K562 (cell line): Measurements from ENCODE around the gene IDUA. TPM values are rescaled to one million over a fixed set of nuclear protein-coding genes. Genes with fewer than 3 reads are reported as not detected.

ENCODE experiments used
- ATAC-seq: fragments of 200-7000 bp; cut with Tn5 transposase; 3 replicates; pipeline ENCODE4 v1.9.1; 2020; ENCODE audit warnings: moderate library complexity
- BruUV-seq: library from RNA; stranded (reverse); fragments of 400-500 nt; replicated peaks from 2 replicates; lab custom pipeline; 2021; lab: Mats Ljungman, UMichigan
- CTCF ChIA-PET: fragments of 300-600 bp; formaldehyde crosslinking; extraction: SDS; loops from one replicate; lab custom pipeline; 2021; ENCODE audit warnings: low intra/inter-chr PET ratio; lab: Yijun Ruan, JAX
- POLR2A ChIA-PET: fragments of 300-600, 350-650 bp; sonication (Branson Sonifier 250); formaldehyde crosslinking; extraction: SDS; loops from one replicate; lab custom pipeline; 2021; ENCODE audit warnings: antibody characterized with exemption, inconsistent platforms; lab: Yijun Ruan, JAX
- DNase-seq, 4 experiments: peaks; one replicate each; pipeline versions ENCODE4 v3.0.0 to v3.0.0-alpha.2; 2011 to 2018; ENCODE audit warnings: low spot score in 3 of 4, mixed read lengths in 3 of 4; ENCODE audit errors: extremely low read depth in 1 of 4
- FAIRE-seq: peaks from 2 replicates; lab custom pipeline; 2011; peaks lifted over from hg19 to GRCh38; lab: Jason Lieb, UNC
- H2AFZ ChIP-seq: 2 replicates; pipeline ENCODE4 v1.6.0; 2011; ENCODE audit warnings: low read depth, low read length, control low read depth, inconsistent platforms
- H3K27ac ChIP-seq: fragments of 200-600 bp; 3 replicates; pipeline ENCODE4 v1.8.0; 2011; ENCODE audit warnings: low read depth, mild to moderate bottlenecking, control low read depth, inconsistent platforms, low read length, moderate library complexity, mixed read lengths; ENCODE audit errors: extremely low read depth
- H3K27me3 ChIP-seq, 2 experiments: fragments of 300-600 bp in 1 of 2; 2 replicates in 1 of 2; 3 replicates in 1 of 2; pipeline versions ENCODE4 v1.6.0 to v1.8.0; 2011; ENCODE audit warnings: inconsistent platforms in 2 of 2, low read length in 2 of 2, mild to moderate bottlenecking in 1 of 2, mixed read lengths in 1 of 2, moderate library complexity in 1 of 2; ENCODE audit not compliant: control insufficient read depth in 2 of 2, insufficient read depth in 2 of 2
- H3K36me3 ChIP-seq: fragments of 300-600 bp; 3 replicates; pipeline ENCODE4 v1.8.0; 2011; ENCODE audit warnings: mild to moderate bottlenecking, low read length, inconsistent platforms; ENCODE audit not compliant: control insufficient read depth, insufficient read depth
- H3K4me1 ChIP-seq, 2 experiments: fragments of 200-600 bp in 1 of 2; replicated peaks in 1 of 2; 2 replicates in 1 of 2; 3 replicates in 1 of 2; pipeline versions ENCODE4 v1.5.1 to v1.8.0; 2011; ENCODE audit warnings: inconsistent platforms in 2 of 2, low read length in 2 of 2, mild to moderate bottlenecking in 1 of 2, mixed read lengths in 1 of 2, moderate library complexity in 1 of 2; ENCODE audit not compliant: control insufficient read depth in 2 of 2, insufficient read depth in 2 of 2
- H3K4me2 ChIP-seq: 2 replicates; pipeline ENCODE4 v1.6.1; 2011; ENCODE audit warnings: low read length, control low read depth, inconsistent platforms, mixed read lengths; ENCODE audit not compliant: insufficient read depth
- H3K4me3 ChIP-seq: fragments of 200-600 bp; sonication (generic), shearing (Covaris generic); 2 replicates; pipeline ENCODE4 v1.5.1; 2016; ENCODE audit warnings: control low read depth, inconsistent platforms
- H3K79me2 ChIP-seq: fragments of 200-600 bp; 3 replicates; pipeline ENCODE4 v1.8.0; 2011; ENCODE audit warnings: low read length, inconsistent platforms; ENCODE audit not compliant: control insufficient read depth, insufficient read depth
- H3K9ac ChIP-seq, 2 experiments: 2 replicates each; pipeline versions ENCODE4 v1.6.0 to v1.6.1; 2011; ENCODE audit warnings: low read depth in 2 of 2, low read length in 2 of 2, control low read depth in 1 of 2, inconsistent platforms in 1 of 2, mild to moderate bottlenecking in 1 of 2, mixed read lengths in 1 of 2; ENCODE audit not compliant: insufficient read depth in 1 of 2
- H3K9me1 ChIP-seq: one replicate; pipeline ENCODE4 v1.6.0; 2011; ENCODE audit warnings: inconsistent platforms, mild to moderate bottlenecking, low read length, moderate library complexity; ENCODE audit not compliant: control insufficient read depth, insufficient read depth
- H3K9me3 ChIP-seq: replicated peaks from 2 replicates; pipeline ENCODE4 v1.5.1; 2011; ENCODE audit warnings: low read depth, low read length, inconsistent platforms; ENCODE audit not compliant: control insufficient read depth, insufficient read depth
- H4K20me1 ChIP-seq: replicated peaks from 2 replicates; pipeline ENCODE4 v1.6.1; 2011; ENCODE audit warnings: low read length, inconsistent platforms, mixed read lengths; ENCODE audit not compliant: control insufficient read depth, insufficient read depth
- AFF4 ChIP-seq: sonication (generic); formaldehyde crosslinking; IDR thresholded peaks from 2 replicates; pipeline ENCODE4 v1.8.0; 2023; ENCODE audit warnings: mild to moderate bottlenecking, missing genetic modification reagents
- CTCF ChIP-seq, 3 experiments: IDR thresholded peaks in 2 of 3; conservative IDR thresholded peaks in 1 of 3; 2 replicates each; pipeline ENCODE4 v1.5.1; 2011 to 2012; ENCODE audit warnings: low read length in 3 of 3, mild to moderate bottlenecking in 3 of 3, control low read depth in 2 of 3, improper control_type of control experiment in 1 of 3, inconsistent platforms in 1 of 3, low read depth in 1 of 3, mixed read lengths in 1 of 3, moderate library complexity in 1 of 3; ENCODE audit not compliant: insufficient read depth in 2 of 3
- HNRNPK ChIP-seq: fragments of 200-400 bp; formaldehyde crosslinking; IDR thresholded peaks from one replicate; pipeline ENCODE4 v1.6.1; 2018; ENCODE audit warnings: mild to moderate bottlenecking, low read depth, low read length; ENCODE audit not compliant: poor library complexity, severe bottlenecking
- KAT2B ChIP-seq: IDR thresholded peaks from one replicate; pipeline ENCODE4 v1.6.1; 2012; ENCODE audit warnings: low read depth, mild to moderate bottlenecking, control low read depth, inconsistent platforms, low read length, moderate library complexity
- NEUROD1 ChIP-seq: fragments of 150-350 bp; IDR thresholded peaks from 2 replicates; pipeline ENCODE4 v1.6.1; 2014; ENCODE audit warnings: borderline replicate concordance, low read length, low read depth; ENCODE audit not compliant: partially characterized antibody
- RBFOX2 ChIP-seq: fragments of 200-400 bp; formaldehyde crosslinking; IDR thresholded peaks from 2 replicates; pipeline ENCODE4 v1.6.1; 2017; ENCODE audit warnings: low read depth, mild to moderate bottlenecking, low read length, moderate library complexity
- THAP7 ChIP-seq: fragments of 250-450 bp; sonication (Bioruptor Pico); IDR thresholded peaks from 2 replicates; pipeline ENCODE4 v1.5.0; 2021
- ZBTB7A ChIP-seq: IDR thresholded peaks from 2 replicates; pipeline ENCODE4 v1.6.1; 2011; ENCODE audit warnings: low read depth, mild to moderate bottlenecking, low read length, moderate library complexity, borderline replicate concordance; ENCODE audit not compliant: control insufficient read depth
- ZNF408 ChIP-seq: fragments of 250-450 bp; sonication (Bioruptor Pico); IDR thresholded peaks from 2 replicates; pipeline ENCODE4 v1.4.0; 2020; ENCODE audit warnings: low read depth, mild to moderate bottlenecking, moderate library complexity
- WGBS: fragments of 100-300 bp; shearing (Covaris generic); methylation state at CpG from one replicate; pipeline ENCODE4 v1.1.6; 2016; ENCODE audit warnings: low coverage, mixed read lengths; ENCODE audit not compliant: insufficient coverage; ENCODE audit errors: missing lambda C conversion rate; 5-methylcytosine and 5-hydroxymethylcytosine counted together
- in situ Hi-C: fragments of 300-500 bp; cut with MboI; formaldehyde crosslinking; loops from 4 replicates; pipeline ENCODE4 v1.15.0; 2018; ENCODE audit warnings: inconsistent platforms, mixed read lengths
- intact Hi-C: fragments of 100-400 bp; cut with micrococcal nuclease; formaldehyde crosslinking; loops from 2 replicates; pipeline ENCODE4 v1.14.2; 2022
- polyA plus RNA-seq, 8 experiments: library from polyadenylated mRNA; depleted of rRNA in 4 of 8; stranded (reverse) in 5 of 8; unstranded in 3 of 8; fragments of >200 nt; fragmentation: Nextera tagmentation in 2 of 8; fragmentation: Illumina TruSeq in 1 of 8; extraction: Ambion mirVana in 2 of 8; extraction: Trizol in 1 of 8; gene quantifications; 2 replicates each; pipeline versions ENCODE4 v1.2.1 to v1.2.3, GENCODE V29; 2011 to 2014; ENCODE audit warnings: inconsistent platforms in 1 of 8, missing spikeins in 1 of 8
- total RNA-seq, 7 experiments: library from RNA; depleted of rRNA in 6 of 7; stranded (reverse); fragments of >200 nt in 6 of 7; fragmentation: Illumina TruSeq in 2 of 7; extraction: Trizol in 2 of 7; gene quantifications; 2 replicates each; pipeline versions ENCODE4 v1.2.1 to v1.2.3, GENCODE V29; 2011 to 2021; ENCODE audit warnings: low replicate concordance in 1 of 7

Gene IDUA
- total and polyA plus RNA-seq, 9 of the 15 experiments (the other 6 are each of a cell fraction or from before 2014, with no cell fraction given): 0.04 to 16.1 (median 1.2) TPM

- Histone ChIP-seq H3K27me3 (no peaks in the 10 kb centered on the region), H3K36me3 (peaks cover 12% of the 10 kb centered on the region; the same call in 2 of the 3 replicates), H3K9me1 (peaks cover 10% of the 10 kb centered on the region), H3K9me3 (no peaks in the 10 kb centered on the region), H2AFZ (no peak overlapping the region), H3K4me3 (no peak overlapping the region), H3K79me2 (peaks cover 15% of the 10 kb centered on the region), H3K27ac (no peak overlapping the region), H3K9ac (peak overlapping the region in 1 of 2 experiments; percentile 13; a peak in 1 of 4 replicates), H3K4me1 (peaks cover 7 to 90% of the 10 kb centered on the region in 2 experiments; a peak in 4 of 5 replicates), H3K4me2 (no peak overlapping the region), H4K20me1 (peaks cover 7% of the 10 kb centered on the region; the same call in 1 of the 2 replicates)
- TF ChIP-seq THAP7 (CRISPR knock-in tag) (no peak), RBFOX2 (0 out of 2 replicates have a peak, but pooled peaks have one; percentile 31), HNRNPK (no peak), CTCF (IDR thresholded peaks at IDR 0.05 in 2 of 3, conservative IDR thresholded peaks at IDR 0.05 in 1 of 3; ENCODE audit: insufficient read depth in 2 of 3, low read depth in 1 of 3, low read length in 3 of 3) (peak in 2 of 3 experiments; percentile 39 to 88; a peak in 4 of 6 replicates), NEUROD1 (no peak), ZBTB7A (peak; percentile 64), ZNF408 (CRISPR knock-in tag) (no peak), KAT2B (no peak), AFF4 (CRISPR knock-in tag) (no peak)
- in situ Hi-C loops (no loop called here), intact Hi-C loops (no loop called here)
- DNase-seq: peak in 1 of 4 experiments; percentile 19
- ChIA-PET CTCF (no interaction called here), POLR2A (interaction anchor here (0.6 to 2.7 kb wide), 4 partner anchors 9 to 72 kb away, joined by 3 to 7 read pairs (median 4); no protein-coding TSS in a partner anchor)
- BruUV-seq: no TSS peak
- ATAC-seq: no peak
- FAIRE-seq: no peak
- 88% methylated on average over 6 of the region's 8 CpGs for WGBS
These were observed 28.3 kb downstream of the IDUA start for GRCh38 chr4:1015179-1015578.
